Sigmoid colon (tissue), 7 donors: Measurements from ENCODE around the gene CTSL. TPM values are rescaled to one million over a fixed set of nuclear protein-coding genes. Genes with fewer than 3 reads are reported as not detected.

Source experiments
- DNase-seq: peaks from one replicate; pipeline ENCODE4 v3.0.0-alpha.2; 2019
- H3K27ac ChIP-seq, 4 donors: fragments of 200-600 bp; sonication (generic); one replicate each; pipeline ENCODE4 v1.5.1; 2016 to 2019; ENCODE audit warnings: mild to moderate bottlenecking in 1 of 4
- H3K27me3 ChIP-seq, 3 donors: fragments of 200-600 bp; sonication (generic); one replicate each; pipeline ENCODE4 v1.5.1; 2019; ENCODE audit warnings: mild to moderate bottlenecking in 1 of 3
- H3K36me3 ChIP-seq, 4 donors: fragments of 200-600 bp; sonication (generic); one replicate each; pipeline ENCODE4 v1.5.1; 2016 to 2019
- H3K4me1 ChIP-seq, 4 donors: fragments of 200-600 bp; sonication (generic); one replicate each; pipeline ENCODE4 v1.5.1; 2017 to 2019
- H3K4me3 ChIP-seq, 4 donors: fragments of 200-600 bp; sonication (generic); one replicate each; pipeline ENCODE4 v1.5.1; 2017 to 2019; ENCODE audit warnings: mild to moderate bottlenecking in 2 of 4, moderate library complexity in 1 of 4
- H3K9me3 ChIP-seq, 4 donors: fragments of 200-600 bp in 3 of 4; sonication (generic) in 3 of 4; one replicate each; pipeline versions ENCODE4 v1.5.1 to v1.6.1; 2013 to 2019
- EP300 ChIP-seq, 4 donors: sonication (generic); formaldehyde crosslinking; IDR thresholded peaks; one replicate each; pipeline ENCODE4 v1.6.1; 2017; ENCODE audit warnings: antibody characterized with exemption in 4 of 4
- POLR2A ChIP-seq, 2 donors: fragments of 450-650 bp; IDR thresholded peaks; one replicate each; pipeline ENCODE4 v1.6.1; 2016; ENCODE audit warnings: antibody characterized with exemption in 2 of 2, mild to moderate bottlenecking in 2 of 2, moderate library complexity in 2 of 2
- POLR2AphosphoS5 ChIP-seq, 4 donors: sonication (generic); formaldehyde crosslinking; IDR thresholded peaks; one replicate each; pipeline ENCODE4 v1.6.1; 2017; ENCODE audit warnings: antibody characterized with exemption in 4 of 4
- WGBS, 2 donors: extraction: QIAGEN DNeasy Blood & Tissue Kit; methylation state at CpG; one replicate each; pipeline ENCODE4 v1.1.7; 2013; 5-methylcytosine and 5-hydroxymethylcytosine counted together
- intact Hi-C: fragments of 100-400 bp; cut with DNase I; formaldehyde crosslinking; loops from one replicate; pipeline ENCODE4 v1.15.1; 2023
- polyA plus RNA-seq, 3 donors: library from polyadenylated mRNA; stranded (reverse); fragments of 200-250 nt; gene quantifications; one replicate each; pipeline ENCODE4 v1.2.3, GENCODE V29; 2013
- total RNA-seq, 4 donors: library from RNA; depleted of rRNA; stranded (reverse); fragments of >200 nt; gene quantifications; one replicate each; pipeline ENCODE4 v1.1.0, GENCODE V29; 2016
- TF ChIP-seq, protein P1 (sequence below), 4 experiments: fragments of 450-650 bp in 3 of 4; fragments of 200-600 bp in 1 of 4; IDR thresholded peaks; one replicate each; pipeline ENCODE4 v1.5.1; 2016 to 2019; ENCODE audit warnings: antibody characterized with exemption in 4 of 4, mild to moderate bottlenecking in 3 of 4, moderate library complexity in 2 of 4
- donor health status: healthy with polysubstance abuse.
- donor health status: Bipolar disorder and iron deficiency.
- donor health status: healthy.

Gene CTSL
- total and polyA plus RNA-seq, 7 donors = 35.4 to 179 (median 107) TPM

DNA sequence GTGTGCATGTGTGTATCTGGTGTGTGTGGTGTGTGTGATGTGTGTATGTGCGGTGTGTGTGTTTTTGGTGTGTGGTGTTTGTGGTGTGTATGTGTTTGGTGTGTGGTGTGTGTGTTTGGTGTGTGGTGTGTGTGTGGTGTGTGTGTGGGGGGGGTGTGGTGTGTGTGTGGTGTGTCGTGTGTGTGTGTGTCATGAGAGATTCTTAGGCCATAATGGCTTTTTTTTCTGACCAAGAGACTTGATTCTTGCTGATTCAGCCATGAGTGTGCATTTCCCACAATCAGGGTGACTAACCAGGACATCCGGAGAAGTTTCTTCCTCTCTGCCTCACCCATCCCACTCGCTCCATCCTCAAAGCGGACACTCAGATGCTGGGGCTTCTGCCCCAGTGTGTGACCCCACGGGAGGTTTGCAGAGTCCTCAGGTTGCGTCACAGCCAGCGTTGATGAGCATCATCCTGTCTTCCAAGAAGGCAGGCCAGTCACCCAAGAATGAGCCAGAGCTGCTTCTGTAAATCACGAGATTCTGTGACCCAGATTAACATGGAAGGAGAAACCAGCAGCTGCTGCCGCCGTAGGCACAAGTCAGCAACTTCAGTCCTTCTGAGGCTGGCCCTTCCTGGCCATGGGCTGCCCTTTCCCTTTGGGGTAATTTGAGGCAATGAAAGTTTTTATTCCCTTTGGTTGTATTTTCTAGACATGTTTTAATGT lies 12.5 kb upstream of the CTSL start:
- H3K27ac ChIP-seq = peak overlapping the region; percentile 66 to 75 (median 72)
- peak overlapping the region in 2 of 4 donors; percentile 5 to 28 for H3K4me3 ChIP-seq
- no peaks in the 10 kb centered on the region for H3K27me3 ChIP-seq
- H3K36me3 ChIP-seq = peaks cover 0 to 9% (median 2%) of the 10 kb centered on the region in 4 donors
- H3K4me1 ChIP-seq = peaks cover 0 to 22% (median 16%) of the 10 kb centered on the region in 4 donors
- WGBS, 2 donors = 60 to 67% methylated on average over 11 of the region's 11 CpGs
- no peaks in the 10 kb centered on the region for H3K9me3 ChIP-seq
- peak; percentile 60 to 88 (median 70) for TF ChIP-seq POLR2AphosphoS5 (IDR thresholded peaks at IDR 0.05)
- TF ChIP-seq EP300 (IDR thresholded peaks at IDR 0.05) = peak; percentile 23 to 89 (median 52)
- TF ChIP-seq, protein P1, sequence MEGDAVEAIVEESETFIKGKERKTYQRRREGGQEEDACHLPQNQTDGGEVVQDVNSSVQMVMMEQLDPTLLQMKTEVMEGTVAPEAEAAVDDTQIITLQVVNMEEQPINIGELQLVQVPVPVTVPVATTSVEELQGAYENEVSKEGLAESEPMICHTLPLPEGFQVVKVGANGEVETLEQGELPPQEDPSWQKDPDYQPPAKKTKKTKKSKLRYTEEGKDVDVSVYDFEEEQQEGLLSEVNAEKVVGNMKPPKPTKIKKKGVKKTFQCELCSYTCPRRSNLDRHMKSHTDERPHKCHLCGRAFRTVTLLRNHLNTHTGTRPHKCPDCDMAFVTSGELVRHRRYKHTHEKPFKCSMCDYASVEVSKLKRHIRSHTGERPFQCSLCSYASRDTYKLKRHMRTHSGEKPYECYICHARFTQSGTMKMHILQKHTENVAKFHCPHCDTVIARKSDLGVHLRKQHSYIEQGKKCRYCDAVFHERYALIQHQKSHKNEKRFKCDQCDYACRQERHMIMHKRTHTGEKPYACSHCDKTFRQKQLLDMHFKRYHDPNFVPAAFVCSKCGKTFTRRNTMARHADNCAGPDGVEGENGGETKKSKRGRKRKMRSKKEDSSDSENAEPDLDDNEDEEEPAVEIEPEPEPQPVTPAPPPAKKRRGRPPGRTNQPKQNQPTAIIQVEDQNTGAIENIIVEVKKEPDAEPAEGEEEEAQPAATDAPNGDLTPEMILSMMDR (IDR thresholded peaks at IDR 0.05) = no peak
- intact Hi-C loops = no loop called here
- DNase-seq = peak; percentile 98

DNA sequence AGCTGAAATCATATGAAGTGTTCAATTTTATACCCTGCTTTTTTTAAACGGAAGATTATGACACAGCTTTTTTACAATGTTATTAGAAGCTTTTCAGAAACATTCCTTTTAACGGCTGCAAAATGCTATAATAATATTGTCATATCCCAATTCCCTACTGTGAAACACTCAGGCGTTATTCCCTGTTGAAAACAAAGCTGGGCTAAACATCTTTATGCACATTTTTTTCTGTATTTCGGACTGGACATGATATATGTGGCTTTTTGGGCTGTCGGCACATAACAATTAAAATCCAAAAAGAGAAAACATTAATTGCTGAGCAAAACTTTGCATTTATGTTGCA lies 12.0 kb upstream of the CTSL start:
- no peak for TF ChIP-seq EP300 (IDR thresholded peaks at IDR 0.05)
- TF ChIP-seq, protein P1 (IDR thresholded peaks at IDR 0.05) = no peak
- TF ChIP-seq POLR2A (IDR thresholded peaks at IDR 0.05) = no peak
- TF ChIP-seq POLR2AphosphoS5 (IDR thresholded peaks at IDR 0.05) = no peak
- peak overlapping the region in 2 of 4 donors; percentile 5 to 28 for H3K4me3 ChIP-seq
- H3K27ac ChIP-seq = peak overlapping the region; percentile 66 to 75 (median 72)
- no peak for DNase-seq
- H3K27me3 ChIP-seq = no peaks in the 10 kb centered on the region
- intact Hi-C loops = no loop called here
- WGBS, 2 donors = 63 to 76% methylated on average over 5 of the region's 5 CpGs
- no peaks in the 10 kb centered on the region for H3K9me3 ChIP-seq
- H3K36me3 ChIP-seq = peaks cover 0 to 6% (median 2%) of the 10 kb centered on the region in 4 donors
- H3K4me1 ChIP-seq = peaks cover 0 to 22% (median 16%) of the 10 kb centered on the region in 4 donors

DNA sequence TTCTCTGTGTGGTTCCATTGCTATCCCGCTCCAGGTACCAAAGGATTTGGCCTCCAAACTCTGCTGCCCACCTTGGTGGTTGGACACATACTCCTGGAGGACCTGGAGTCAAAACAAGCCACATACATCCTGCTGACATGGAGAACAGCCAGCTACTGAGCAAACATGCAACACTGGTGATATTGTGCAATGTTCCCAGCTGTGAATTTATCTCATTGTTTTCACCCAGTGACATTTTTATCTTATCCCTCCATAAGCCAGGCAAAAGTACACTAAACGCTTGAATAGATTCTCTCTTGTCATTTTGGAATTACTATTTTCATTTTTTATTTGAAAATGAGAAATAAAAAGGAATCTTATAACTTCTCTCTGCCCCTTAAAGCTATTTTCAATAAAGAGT lies 11.1 kb upstream of the CTSL start:
- Histone ChIP-seq H3K4me1 (peaks cover 0 to 22% (median 16%) of the 10 kb centered on the region in 4 donors), H3K36me3 (no peaks in the 10 kb centered on the region), H3K27me3 (no peaks in the 10 kb centered on the region), H3K9me3 (no peaks in the 10 kb centered on the region), H3K4me3 (no peak overlapping the region), H3K27ac (peak overlapping the region; percentile 66 to 75 (median 72))
- DNase-seq = peak; percentile 87
- WGBS, 2 donors = 50 to 70% methylated on average over 2 of the region's 2 CpGs
- peak; percentile 23 to 73 (median 38) for TF ChIP-seq EP300 (IDR thresholded peaks at IDR 0.05)
- peak; percentile 76 to 82 (median 80) for TF ChIP-seq POLR2AphosphoS5 (IDR thresholded peaks at IDR 0.05)
- TF ChIP-seq POLR2A (IDR thresholded peaks at IDR 0.05) = no peak
- TF ChIP-seq, protein P1 (IDR thresholded peaks at IDR 0.05) = no peak
- intact Hi-C loops = no loop called here

DNA sequence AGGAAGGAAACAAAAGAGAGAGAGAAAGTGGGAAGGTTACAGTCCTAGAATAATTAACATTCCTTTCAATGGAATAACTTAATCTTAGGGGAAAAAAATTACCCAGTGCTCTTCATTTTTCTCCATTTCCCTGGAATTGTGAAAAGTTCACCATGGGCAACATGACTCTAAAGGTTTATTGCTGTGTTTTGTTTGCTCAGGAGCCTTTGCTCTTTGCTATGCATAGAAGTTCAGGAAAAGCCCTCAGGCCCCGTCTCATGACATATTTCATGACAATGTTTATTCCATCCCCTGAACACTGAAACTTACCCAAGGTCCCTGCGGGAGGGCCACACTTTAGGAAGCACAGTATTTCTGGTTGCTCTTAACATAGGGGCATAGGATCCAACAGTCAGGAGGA lies 9.8 kb upstream of the CTSL start:
- H3K4me1 ChIP-seq = peaks cover 0 to 22% (median 16%) of the 10 kb centered on the region in 4 donors
- no peak for DNase-seq
- intact Hi-C loops = no loop called here
- no peaks in the 10 kb centered on the region for H3K27me3 ChIP-seq
- H3K27ac ChIP-seq = no peak overlapping the region
- 28 to 68% methylated on average over 2 of the region's 2 CpGs for WGBS, 2 donors
- TF ChIP-seq EP300 (IDR thresholded peaks at IDR 0.05) (no peak), POLR2A (IDR thresholded peaks at IDR 0.05) (no peak), POLR2AphosphoS5 (IDR thresholded peaks at IDR 0.05) (no peak)
- TF ChIP-seq, protein P1 (IDR thresholded peaks at IDR 0.05) = no peak
- no peaks in the 10 kb centered on the region for H3K36me3 ChIP-seq
- H3K4me3 ChIP-seq = no peak overlapping the region
- no peaks in the 10 kb centered on the region for H3K9me3 ChIP-seq
